GM13976 (cell line): ENCODE measurements around the gene R3HCC1L.
A peak's percentile ranks its signal among the peaks of the same experiment; 100 is the strongest.

Experiments
- DNase-seq: peaks from one replicate; pipeline ENCODE4 v3.0.0; 2012; ENCODE audit warnings: low spot score
- in situ Hi-C: fragments of 300-500 bp; cut with MboI; formaldehyde crosslinking; loops from one replicate; pipeline ENCODE4 v1.12.0; 2022; ENCODE audit warnings: low sequenced_read_pairs, mixed read lengths, inconsistent platforms; ENCODE audit not compliant: unreplicated experiment
- TF ChIP-seq, protein P1 (sequence below): IDR thresholded peaks from 2 replicates; pipeline ENCODE4 v1.5.1; 2012; ENCODE audit warnings: borderline replicate concordance, mild to moderate bottlenecking; ENCODE audit not compliant: insufficient read depth; ENCODE audit errors: extremely low read depth, missing control alignments, control extremely low read depth

Gene R3HCC1L

DNA sequence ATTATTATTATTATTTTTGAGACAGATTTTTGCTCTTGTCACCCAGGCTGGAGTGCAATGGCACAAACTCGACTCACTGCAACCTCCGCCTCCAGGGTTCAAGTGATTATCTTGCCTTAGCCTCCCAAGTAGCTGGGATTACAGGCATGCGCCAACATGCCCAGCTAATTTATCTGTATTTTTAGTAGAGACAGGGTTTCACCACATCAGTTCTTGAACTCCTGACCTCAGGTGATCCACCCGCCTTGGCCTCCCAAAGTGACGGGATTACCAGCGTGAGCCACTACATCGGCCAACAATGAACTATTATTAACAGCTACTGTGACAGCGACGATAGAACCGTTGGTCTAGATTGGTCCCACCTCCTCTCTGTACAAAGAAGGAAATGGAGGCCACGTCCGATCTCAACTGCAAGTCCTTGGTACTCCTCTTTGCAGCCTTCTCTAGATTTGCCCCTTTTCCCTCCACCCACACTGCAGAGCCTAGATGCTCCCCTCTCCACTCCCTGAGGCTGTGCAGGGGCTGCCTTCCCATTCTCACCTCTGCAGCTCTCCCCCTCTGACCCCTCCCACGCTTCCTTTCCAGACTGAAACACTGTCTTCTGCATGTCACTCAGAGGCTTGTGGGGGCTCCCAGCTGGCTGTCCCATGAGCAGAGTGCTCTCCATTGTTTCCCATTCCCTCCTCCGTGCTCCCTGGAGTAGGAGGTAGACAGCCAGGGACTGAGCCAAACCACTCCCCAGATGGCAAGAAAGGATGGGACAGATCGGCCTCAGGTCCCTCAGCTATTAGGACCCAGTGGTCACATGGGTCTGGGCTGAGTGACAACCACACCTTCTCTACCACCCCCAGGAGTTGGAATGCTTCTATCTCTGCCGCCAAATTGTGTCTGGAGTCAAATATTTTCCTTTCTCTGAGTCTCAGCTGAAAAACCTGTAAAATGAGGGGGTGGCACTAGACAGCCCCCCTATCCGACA lies 131.2 kb downstream of the R3HCC1L start:
- no peak for DNase-seq
- TF ChIP-seq, protein P1, sequence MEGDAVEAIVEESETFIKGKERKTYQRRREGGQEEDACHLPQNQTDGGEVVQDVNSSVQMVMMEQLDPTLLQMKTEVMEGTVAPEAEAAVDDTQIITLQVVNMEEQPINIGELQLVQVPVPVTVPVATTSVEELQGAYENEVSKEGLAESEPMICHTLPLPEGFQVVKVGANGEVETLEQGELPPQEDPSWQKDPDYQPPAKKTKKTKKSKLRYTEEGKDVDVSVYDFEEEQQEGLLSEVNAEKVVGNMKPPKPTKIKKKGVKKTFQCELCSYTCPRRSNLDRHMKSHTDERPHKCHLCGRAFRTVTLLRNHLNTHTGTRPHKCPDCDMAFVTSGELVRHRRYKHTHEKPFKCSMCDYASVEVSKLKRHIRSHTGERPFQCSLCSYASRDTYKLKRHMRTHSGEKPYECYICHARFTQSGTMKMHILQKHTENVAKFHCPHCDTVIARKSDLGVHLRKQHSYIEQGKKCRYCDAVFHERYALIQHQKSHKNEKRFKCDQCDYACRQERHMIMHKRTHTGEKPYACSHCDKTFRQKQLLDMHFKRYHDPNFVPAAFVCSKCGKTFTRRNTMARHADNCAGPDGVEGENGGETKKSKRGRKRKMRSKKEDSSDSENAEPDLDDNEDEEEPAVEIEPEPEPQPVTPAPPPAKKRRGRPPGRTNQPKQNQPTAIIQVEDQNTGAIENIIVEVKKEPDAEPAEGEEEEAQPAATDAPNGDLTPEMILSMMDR: no peak
- in situ Hi-C loops: no loop called here

DNA sequence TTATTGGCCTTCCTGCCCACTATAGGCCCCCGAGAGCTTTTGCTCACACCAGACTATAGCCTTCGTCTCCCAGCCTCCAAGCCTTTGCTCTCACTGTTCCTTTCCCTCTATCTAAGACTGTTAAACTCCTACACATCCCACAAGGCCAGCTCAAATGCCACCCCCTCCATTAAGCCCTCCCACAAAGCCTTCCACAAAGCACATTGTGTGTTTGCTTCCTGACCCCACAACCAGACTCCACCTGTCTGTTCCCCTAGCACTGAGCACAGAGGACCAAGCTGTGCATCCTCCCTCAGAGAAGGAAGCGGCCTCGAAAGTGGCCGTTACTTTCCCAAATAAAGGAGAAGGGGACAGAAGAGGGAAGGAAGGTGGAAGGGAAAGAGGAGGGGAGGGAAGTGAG lies 132.2 kb downstream of the R3HCC1L start:
- TF ChIP-seq, protein P1: no peak
- in situ Hi-C loops: no loop called here
- no peak for DNase-seq

DNA sequence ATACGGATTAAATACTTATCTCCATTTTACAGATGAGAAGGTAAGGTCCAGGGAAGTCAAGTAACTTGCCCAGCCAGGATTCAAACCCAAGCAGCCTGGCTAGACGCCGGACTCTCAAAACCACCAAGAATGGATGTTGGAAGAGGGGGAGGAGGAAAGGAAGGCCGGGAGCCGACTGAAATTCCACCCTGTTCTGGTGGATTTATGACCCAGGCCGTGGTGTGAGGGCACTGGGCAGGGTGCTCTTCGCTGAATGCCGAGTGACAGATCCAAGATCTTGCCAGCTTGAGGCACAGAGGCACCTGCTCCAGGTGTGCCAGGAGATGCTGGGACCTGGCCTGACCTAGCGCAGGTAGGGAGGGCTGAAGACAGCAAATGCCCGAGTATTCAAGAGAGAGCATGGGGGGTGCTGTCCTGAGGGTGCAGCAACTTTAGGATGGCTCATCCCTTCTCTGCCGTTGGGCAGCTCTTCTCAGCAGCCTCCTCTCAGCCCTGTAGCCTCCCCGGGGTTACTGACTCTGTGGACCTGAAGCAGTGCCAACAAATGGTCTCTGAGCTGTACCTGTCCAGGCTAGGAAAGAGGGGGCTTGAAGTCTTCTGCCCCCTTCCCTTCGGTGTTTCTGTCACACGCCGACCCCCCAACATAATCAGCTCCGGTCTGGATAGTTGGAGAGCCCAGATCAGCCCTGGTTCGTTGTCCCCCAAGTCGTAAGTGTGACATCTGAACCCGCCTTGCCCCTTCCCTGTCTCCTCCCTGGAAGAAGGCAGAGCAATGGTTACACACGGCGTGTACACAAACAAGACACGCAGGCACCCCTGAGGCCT lies 132.8 kb downstream of the R3HCC1L start:
- in situ Hi-C loops: no loop called here
- TF ChIP-seq, protein P1: no peak
- no peak for DNase-seq

DNA sequence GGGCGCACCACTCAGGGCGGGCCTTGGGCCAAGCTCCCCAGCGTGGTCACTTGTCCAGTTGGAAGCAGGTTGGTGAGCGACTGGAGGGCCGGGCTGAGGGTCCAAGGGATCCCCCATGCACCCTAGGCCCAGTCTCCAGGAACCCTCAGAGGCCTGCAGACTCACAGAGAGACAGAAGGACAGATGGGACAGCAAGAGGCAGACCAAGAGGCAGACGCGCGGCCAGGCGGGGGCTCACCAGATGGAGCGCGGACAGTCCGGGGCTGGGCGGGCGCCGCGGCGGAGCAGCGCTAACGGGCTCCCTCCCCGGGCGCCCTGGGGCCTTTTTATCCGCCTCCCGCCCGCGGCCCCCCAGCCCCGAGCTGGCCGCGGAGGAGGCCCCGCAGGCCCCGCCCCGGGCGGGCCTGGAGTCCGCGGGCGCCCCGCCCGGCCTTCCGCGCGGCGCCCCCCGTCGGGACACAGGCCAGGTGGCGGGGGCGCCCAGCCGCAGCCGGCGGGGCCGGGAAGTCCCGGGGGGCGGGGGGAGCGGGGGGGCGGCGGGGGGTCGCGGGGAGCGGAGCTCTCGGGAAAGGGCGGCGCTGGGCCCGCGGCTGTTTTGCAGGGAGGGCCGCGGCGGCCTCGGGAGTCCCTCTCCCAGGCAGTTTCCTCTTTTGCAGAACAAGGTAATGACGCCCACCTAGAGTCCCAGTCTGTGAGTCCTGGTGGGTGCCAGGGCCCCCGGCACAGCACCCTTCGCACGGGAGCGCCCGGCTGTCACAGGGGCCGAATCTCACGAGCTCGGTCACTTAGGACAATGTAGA lies 133.6 kb downstream of the R3HCC1L start, which contains the start of gene LOXL4:
TSS of gene LOXL4 (minus strand) at position 301 of the 800 bp plus-strand sequence. CDS start 5,175 bp downstream, outside the sequence.
- peak; percentile 71 for DNase-seq
- in situ Hi-C loops: no loop called here
- TF ChIP-seq, protein P1: no peak

DNA sequence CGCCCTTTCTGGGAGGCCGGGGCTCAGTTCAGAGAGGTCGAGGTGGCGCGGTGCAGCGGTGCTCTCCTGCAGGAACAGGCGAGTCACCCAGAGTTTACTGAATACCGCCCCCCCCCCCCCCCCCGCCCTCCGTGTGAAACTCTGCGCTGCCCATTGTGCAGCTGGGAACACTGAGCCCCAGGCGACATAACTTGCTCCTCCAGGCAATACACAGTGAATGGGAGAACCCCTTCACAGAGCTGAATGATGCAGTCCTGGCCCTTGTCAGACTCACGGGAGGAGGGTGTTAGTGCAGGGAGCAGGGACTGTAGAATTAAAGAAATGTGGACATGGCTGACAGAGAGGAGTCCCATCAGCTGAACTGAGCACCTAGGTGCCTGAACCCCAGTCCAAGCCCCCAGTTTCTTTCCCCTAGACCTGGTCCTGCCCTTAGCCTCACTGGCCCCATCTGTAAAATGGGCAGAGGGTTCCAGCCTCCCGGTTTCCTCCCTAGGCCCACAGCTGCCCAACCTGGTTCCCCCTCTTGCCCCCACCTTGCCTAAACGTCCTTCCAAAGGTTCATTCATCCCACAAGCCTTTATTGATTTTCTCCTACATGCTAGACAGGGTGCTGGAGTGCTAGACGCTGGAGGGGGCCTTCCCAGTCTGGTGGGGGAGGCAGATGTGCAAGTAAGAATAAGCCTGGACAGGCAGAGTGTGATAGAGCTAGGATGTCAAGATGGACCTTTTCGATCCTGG lies 134.4 kb downstream of the R3HCC1L start:
- TF ChIP-seq, protein P1: no peak
- in situ Hi-C loops: no loop called here

More for the DNA sequence above, 134.4 kb downstream of the R3HCC1L start:
- DNase-seq: peak; percentile 51
